HG03066 (cell line): ENCODE results near the gene AGPAT4.
"Not testable (repeated sequence)": the region's sequence is repeated elsewhere in the genome, so short reads cannot be mapped to it uniquely, and the experiment has no call there.

Source experiments
- ATAC-seq: cut with Tn5 transposase; IDR thresholded peaks from one replicate; pipeline ENCODE4 v1.9.1; 2021; ENCODE audit warnings: low read depth; ENCODE audit not compliant: unreplicated experiment

Gene AGPAT4

DNA sequence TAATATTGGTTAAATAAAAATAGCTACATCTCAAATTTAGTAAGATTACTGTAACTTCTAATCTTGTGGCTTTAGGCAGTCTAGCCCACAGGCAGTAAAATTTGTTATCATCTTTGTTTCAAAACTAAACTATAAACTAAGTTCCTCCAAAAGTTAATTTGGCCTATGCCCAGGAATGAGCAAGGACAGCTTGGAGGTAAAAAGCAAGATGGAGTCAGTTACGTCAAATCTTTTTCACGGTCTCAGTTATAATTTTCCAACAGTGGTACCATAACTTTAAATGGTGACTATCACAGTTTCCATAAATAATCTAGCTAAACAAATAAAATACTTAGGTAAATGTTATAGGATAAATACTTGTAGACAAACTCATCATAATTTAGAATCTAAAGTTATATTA, 63.0 kb downstream of the AGPAT4 start:
- ATAC-seq = no peak

DNA sequence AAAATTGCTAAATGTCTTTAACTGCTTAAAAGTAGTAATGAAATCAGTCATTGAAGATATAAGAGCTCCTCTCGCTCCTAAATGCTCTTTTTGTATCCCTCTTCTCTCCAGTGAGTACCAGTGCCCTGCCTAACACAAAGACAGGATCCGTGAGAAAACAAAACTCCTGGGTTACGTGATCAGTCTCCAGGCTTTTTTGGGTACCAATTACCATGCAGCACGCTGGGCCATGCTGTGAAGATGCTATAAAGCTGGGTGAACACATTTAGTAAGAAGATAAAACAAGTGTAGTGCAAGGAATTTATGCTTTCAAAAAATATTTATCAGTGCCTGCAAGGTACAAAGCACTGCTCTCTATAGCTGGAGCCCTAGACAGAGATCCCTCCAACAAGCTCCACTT, 66.7 kb downstream of the AGPAT4 start:
- no peak for ATAC-seq

DNA sequence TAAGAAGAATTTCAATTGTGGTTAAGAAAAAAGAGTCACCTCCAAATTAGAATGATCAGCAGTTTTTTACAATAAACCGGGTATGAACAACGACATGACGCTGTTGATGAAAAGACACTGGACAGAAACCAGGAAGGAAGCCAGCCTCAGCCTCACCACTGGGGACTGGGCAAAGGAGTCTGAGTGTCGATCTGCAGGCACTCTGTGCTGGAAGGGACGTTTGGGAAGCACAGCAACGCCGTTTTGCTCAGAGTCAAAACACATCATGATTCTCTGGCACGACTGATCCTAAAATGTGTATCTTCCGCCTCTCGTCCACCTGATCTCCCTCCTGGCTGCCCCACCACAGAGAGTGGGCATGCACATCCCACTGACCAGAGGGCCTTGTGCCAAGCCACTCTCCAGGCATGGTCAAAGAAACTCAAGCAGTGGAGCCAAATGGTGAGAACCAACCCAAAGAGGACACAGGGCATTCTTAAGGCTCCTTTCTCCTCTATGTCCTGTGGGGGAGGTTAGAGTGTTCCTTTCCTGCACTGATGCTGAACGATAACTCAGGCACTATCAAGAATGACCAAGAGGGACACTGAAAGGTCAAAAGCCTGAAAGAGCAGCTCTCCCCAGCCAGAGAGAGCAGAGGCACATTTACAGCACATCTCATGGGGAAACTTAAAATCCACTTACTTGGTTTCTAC, 68.8 kb downstream of the AGPAT4 start:
- no peak for ATAC-seq

DNA sequence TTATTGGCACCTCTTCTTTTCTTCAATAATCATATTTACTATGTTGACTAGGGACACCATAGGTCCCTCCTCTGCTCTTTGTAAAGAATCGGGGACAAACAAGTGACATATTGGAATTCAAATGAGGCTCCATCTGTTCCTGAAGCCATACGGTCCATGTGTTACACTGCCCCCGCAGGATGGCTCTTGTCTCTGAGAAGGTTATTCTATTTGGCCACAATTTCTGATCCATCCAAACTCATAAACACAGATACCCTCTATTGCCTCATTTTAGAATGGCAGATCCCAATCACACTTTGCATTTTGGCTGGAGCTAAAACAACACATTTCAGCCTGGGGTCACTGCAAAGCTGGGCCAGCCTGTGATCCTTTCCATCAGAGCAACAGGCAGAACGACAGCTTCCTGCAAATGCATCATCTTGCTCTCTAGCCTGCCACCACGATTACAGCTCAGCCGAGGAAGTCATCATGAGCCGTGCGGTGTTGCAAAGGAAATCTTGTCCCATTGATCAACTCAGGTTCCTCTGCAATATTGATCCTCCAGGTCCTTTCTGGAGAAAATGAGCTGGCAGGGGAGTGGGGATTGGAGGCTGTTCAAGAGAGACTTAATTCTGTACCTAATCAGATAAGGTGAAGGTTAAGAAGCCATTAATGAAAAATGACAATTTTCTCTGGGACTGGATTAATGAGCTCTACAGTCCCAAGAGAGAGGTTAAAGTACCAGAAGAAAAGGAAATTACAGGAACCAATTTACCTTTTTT, 73.1 kb downstream of the AGPAT4 start:
- no peak for ATAC-seq

DNA sequence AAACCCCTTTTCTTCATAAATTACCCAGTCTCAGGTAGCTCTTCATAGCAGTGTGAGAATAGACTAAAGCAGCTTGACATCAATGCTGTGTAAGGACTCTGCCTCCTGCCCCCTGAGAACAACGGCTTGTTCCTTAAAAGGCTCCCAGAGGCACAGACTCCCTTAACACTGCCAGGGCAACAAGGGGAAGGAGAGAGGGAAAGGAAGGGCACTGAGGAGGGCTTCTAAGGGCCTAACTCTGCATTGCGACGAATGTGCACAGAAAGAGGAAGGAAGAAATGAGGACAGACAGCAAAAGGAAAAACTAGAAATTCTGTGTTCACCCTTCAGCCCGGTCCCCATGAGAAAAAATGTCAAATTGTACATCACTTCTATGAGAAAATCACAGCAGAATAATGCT, 74.0 kb downstream of the AGPAT4 start:
- ATAC-seq = no peak

DNA sequence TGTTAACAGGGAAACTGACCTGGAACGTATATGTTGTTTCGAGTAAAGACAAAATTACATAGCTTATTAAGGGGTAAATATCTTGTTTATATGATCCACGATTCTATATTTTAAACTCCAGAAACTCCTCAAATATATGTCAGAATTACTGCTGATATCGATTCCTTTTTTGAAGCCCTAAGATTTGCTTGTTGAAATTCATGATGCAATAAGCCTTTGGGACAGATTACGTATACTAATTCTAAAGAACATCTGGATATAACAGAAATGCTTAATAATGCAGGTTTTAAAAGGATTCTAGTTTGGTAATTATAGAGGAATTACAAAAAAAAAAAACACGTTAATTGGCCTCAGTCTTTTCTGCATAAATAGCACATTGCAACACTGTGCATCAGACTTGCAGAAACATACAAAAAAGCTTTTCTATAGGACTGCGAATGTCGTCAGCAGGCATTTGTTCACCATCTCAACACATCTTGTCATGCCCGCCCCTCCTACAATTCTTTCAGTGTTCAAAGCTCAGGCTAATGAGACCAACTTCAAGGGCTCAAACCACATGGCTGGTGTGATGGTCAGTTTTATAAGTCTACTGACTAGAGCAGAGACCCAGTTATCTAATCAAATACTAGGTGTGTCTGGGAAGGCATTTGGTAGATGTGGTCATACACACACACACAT, 74.9 kb downstream of the AGPAT4 start:
- no peak for ATAC-seq

DNA sequence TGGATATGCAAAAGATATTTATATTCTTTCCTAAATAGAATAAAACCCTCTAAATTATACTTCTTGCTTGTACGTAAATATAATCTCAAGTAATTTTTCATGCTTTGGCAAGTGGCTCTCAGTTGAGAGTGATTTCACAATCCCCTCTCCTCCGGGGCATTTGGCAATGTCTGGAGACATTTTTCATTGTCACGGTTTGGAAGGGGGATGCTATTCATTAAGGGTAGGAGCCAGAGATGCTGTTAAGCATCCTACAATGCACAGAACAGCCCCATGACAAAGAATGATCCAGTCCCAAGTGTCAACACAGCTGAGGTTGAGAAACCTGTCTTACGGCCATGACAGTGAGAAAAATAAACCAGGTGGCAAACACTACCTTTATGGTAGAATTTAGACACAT, 75.7 kb downstream of the AGPAT4 start:
- no peak for ATAC-seq

DNA sequence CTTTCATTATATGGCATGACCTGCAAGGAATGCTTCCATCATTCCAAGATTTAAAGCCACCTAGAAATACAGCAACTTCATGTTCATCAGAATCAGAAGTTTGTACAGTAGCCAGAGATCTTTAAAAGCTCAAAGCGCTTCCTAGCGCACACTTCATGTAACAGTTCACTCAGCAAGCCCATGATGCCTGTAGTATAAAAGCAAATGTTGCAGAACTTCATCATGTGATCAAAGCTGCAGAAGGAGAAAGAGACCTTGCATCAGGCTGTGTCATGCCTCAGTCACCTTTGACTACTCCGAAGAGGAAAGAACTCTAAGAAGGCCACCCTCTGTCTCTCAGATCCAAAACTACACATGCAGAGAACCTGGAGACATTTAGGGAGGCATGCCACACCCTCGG, 78.5 kb downstream of the AGPAT4 start:
- no peak for ATAC-seq

DNA sequence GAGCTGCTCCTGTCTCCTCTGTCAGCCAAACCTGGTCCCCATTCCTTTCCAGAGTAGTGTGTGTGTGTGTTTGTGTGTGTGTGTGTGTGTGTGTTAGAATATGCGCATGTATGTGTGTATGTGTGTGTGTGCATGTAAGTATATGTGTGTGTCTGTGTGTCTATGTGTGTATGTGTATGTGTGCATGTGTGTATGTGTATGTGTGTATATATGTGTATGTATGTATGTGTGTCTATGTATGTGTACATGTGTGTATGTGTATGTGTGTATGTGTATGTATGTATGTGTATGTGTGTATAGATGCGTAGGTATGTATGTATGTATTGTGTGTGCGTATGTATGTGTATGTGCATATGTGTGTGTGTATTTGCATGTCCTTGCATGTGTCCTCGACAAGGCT, 79.5 kb downstream of the AGPAT4 start:
- no peak for ATAC-seq

DNA sequence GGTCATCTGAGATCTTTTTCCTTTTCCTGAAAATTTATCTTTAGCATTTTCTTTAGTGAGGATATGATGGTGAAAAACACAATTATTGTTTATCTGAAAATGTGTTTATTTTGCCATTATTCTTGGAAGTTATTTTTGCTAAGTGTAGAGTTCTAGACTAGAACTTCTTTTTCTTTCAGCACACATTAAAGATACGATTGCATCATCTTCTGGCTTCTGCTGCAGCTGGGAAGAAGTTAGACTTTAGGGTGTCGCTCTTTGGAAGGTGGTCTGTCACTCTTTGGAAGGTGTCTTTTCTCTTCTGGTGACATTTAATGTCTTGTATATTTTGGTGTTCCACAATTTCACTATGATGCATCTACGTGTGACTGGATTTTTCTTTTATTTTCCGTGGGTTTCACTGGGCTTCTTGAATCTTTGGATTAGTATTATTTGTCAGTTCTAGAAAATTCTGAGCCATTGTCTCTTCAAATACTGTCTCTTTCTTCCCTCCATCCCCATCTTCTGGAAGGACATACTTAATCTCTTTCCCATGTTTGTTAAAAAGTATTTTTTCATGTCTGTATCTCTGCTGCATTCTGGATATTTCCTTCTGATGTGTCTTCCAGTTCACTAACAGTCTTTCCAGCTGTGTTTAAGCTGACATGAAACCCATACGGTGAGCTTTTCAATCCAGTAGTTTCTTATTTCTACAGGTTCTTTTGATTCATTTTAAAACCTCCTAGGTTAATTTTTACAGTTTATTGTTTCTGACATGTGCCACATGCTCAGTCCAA, 81.0 kb downstream of the AGPAT4 start:
- no peak for ATAC-seq

DNA sequence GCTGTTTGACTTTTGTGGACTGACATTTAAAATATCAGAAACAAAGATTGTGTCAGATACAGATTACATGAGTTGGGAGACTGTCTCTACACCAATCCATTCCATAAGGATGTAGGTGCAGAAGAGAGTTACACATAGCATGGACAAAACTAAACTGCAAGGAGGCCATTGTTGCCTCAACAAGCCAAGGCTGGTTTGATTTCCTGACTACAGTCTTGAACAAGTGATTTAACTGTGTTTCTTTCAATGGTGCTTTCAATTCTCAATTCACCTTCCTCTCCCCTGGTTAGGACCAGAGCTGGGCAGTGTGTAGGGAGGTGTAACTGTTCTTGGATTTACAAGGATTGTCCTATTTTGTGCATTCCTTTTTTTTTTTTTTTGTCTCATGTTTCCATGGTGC, 82.2 kb downstream of the AGPAT4 start:
- ATAC-seq = no peak

DNA sequence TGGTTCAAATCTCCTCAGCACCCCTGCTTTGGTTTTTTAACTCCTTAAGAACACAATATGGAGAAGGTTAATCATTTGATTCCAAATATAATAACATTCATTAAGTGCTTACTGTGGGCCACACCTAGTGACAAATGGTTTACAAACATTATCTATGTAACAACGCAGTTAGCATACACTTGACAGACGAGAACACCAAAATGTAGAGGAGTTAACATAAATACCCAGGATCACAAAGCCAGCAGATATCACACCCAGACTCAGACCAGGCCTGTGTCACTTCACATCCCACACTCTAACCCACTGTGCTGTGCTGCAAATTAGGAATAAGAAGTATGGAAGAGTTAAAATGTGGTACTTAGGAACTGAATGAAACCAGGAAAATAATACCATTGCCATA, 82.9 kb downstream of the AGPAT4 start:
- ATAC-seq = no peak

DNA sequence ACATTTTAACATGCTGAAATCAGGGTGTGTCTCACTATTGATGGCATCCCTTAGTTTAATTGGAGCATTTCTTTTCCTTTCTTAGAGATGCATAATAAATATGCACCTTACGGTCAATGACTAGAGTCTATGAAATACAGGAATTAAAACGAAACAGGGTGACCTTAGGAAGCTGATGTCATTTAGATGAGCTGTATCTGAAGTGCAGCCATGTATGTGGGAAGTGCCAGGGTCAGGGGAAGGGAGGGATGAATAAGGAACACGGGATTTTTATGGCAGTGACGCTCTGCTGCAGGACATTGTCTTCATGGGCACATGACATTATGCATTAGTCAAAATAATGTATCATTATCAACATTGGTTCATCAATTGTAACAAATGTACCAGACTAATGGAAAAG, 84.0 kb downstream of the AGPAT4 start:
- no peak for ATAC-seq

DNA sequence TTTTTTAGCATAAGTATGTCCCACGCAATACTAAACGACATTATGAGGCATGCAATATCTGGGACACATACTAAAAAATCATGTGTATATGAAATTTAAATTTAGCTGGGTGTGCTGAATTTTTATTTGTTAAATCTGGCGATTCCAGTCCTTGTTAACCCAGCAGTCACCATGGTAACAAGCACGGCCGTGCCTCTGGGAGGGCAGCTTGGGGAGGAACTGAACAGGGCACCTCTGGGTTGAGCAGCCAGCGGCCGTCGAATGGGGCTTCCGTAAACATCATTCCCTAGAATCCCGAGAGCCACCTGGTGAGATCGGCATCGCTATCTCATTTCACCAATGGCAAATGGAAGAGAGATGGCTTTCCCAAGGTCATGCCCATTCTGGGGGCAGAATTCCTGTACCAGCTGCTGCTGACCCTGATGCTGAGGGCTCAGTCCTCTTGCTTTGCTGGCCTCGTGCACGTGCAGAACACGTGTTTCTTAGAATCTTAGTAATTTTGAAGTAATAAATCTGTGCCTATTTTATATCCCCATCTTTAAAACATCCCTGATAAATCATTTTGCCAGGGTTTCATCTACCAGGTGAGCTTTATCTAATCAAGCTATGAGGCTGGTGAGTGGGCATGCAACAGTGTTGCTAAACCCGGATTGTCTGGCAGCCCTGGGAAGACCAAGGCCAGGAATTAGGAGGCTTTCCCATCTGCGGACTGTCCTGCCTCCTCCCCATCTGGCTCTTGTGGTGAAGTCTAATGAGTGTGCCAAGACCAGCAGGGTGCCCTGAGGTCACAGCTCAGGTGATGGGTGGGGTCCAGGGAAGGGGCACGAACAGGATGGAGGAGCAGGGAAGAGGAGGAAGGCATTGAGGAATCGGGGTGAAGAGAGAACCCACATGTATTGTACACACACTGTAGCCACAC, 85.1 kb downstream of the AGPAT4 start:
- no peak for ATAC-seq

DNA sequence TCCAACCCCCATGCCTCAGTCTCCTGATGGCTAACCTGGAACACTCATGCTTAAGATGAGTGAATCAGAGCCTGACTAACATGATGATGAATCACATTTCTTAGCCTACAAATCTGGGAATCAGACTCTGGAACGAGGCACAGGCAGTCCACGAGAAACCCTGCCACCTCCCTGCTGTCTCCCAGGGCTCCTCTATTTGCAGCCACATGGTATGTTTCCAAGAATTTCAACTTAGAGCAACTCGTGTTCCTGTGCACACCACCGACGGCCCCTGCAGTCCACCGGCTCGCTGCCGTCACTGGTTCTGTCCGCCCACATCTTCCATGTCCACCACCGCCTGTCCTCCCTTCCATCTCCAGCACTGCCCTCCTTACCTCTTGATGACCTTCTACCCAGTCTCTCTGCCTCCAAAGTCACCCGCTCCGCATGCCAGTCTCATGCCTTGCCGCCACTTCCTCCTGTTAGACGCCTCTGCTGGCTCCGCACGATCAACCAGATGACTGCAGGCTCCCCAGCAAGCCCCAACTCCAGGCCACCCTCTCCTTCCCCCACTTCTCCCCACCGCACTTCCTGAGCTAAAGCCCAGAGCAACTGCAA, 87.6 kb downstream of the AGPAT4 start:
- no peak for ATAC-seq

DNA sequence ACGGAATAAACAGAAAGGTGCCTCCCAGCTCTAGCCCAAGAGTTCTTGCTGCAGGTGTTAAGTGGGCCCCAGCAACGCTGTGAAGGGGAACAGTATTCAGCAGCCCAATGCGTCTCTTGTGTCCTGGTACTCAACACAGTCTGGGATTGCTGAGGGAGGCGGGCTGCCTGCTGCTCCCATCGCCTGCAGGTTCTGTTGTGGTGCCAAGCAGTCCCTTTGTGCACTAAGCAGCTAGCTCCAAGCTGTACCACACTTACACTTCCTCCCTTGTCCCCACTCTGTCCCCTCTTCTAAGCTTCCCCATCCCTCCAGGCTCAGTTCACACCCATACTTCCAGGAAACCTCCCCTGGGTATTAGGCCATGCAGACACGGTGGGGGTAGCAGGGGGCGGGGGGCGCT, 92.7 kb downstream of the AGPAT4 start:
- ATAC-seq = no peak

DNA sequence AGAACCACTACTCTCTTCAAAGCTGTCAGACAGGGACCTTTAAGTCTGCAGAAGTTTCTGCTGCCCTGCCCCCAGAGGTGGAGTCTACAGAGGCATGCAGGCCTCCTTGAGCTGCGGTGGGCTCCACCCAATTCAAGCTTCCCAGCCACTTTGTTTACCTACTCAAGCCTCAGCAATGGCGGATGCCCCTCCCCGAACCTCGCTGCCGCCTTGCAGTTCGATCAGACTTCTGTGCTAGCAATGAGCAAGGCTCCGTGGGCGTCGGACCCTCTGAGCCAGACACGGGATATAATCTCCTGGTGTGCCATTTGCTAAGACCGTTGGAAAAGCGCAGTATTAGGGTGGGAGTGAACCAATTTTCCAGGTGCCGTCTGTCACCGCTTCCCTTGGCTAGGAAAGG, 95.7 kb downstream of the AGPAT4 start:
- not testable (repeated sequence) for ATAC-seq

DNA sequence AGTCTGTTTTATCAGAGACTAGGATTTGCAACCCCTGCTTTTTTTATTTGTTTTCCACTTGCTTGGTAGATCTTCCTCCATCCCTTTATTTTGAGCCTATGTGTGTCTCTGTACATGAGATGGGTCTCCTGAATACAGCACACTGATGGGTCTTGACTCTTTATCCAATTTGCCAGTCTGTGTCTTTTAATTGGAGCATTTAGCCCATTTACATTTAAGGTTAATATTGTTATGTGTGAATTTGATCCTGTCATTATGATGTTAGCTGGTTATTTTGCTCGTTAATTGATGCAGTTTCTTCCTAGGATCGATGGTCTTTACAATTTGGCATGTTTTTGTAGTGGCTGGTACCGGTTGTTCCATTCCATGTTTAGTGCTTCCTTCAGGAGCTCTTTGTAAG, 97.4 kb downstream of the AGPAT4 start:
- ATAC-seq = not testable (repeated sequence)

DNA sequence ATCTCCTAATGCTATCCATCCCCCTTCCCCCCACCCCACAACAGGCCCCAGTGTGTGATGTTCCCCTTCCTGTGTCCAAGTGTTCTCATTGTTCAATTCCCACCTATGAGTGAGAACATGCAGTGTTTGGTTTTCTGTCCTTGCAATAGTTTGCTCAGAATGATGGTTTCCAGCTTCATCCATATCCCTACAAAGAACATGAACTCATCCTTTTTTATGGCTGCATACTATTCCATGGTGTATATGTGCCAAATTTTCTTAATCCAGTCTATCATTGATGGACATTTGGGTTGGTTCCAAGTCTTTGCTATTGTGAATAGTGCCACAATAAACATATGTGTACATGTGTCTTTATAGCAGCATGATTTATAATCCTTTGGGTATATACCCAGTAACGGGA, 101.1 kb downstream of the AGPAT4 start:
- not testable (repeated sequence) for ATAC-seq

DNA sequence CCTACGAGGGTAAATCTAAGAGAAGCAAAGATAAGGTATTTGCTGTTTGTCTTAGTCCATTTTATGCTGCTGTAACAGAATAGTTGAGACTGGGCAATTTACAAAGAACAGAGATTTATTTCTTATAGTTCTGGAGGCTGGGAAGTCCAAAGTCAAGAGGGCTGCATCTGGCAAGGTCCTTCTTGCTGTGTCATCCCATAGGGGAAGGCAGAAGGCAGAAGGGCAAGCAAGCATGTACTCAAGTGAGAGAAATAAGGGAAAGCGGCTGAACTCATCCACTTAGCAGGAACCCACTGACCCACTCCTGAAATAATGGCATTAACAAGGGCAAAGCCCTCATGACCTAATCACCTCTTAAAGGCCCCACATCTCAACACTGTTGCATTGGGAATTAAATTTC, 102.7 kb downstream of the AGPAT4 start:
- ATAC-seq = no peak
